ENCODE results near the gene SLAIN1.
A peak's percentile ranks its signal among the peaks of the same experiment; 100 is the strongest.

SLAIN1 gene

DNA sequence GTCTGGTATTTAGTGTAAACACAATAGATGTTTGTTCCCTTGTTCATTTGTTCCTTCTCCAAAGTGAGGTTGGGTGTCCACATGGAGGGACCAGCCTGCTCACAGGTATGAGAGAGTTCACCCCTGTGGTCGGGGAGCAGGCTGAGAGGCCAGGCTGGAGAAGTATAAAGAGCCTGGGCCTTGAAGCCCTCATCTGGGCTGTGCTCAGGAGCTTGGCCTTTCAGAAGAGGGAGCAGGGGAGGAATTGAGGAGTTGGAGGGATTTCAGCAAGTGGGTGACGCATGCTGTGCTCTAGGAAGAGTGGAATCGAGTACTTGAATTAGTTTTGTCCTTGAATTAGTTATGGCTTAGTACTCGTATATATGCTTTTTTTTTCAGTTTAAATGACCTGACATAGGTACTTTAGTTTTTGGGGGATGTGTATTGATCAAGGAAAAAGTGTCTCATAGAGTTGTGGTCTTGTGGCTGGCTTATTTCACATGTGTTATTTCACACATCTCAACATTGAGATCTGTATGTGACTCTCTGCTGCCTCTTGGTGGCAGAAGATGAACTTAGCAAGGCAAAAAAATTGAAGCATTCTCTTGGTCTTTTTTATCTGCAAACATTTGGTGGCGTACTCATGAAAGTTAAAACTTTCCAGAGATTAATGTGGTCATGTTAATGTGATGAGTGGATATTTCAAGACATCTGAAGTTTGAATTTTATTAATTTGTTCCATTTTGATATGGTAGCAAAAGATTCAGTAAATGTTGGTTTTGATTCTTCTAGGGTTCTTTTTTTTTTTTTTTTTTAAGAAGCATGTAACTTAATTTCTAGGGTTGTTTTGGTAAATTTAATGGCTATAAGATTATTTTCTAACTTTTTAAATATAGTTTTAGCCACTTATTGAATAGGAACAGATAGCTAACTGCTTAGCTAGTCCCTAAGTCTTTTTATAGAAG lies 54.3 kb downstream of the SLAIN1 start:
- DNase-seq (ENCODE audit: low spot score) = peak; percentile 89

DNA sequence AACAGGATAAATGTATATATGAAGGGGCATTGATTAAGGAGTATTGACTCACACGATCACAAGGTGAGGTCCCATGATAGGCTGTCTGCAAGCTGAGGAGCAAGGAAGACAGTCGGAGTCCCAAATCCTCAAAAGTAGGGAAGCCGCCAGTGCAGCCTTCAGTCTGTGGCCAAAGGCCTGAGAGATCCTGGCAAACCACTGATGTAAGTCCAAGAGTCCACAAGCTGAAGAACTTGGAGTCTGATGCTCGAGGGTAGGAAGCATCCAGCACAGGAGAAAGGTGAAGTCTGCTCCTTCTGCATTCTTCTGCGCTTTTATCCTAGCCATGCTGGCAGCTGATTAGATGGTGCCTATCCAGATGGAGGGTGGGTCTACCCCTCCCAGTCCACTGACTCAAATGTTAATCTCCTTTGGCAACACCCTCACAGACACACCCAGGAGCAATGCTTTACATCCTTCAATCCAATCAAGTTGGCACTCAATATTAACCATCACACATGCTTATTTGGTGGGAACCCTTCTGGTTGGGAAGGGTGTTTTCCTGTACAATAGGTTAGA lies 55.1 kb downstream of the SLAIN1 start:
- DNase-seq (ENCODE audit: low spot score) = no peak

DNA sequence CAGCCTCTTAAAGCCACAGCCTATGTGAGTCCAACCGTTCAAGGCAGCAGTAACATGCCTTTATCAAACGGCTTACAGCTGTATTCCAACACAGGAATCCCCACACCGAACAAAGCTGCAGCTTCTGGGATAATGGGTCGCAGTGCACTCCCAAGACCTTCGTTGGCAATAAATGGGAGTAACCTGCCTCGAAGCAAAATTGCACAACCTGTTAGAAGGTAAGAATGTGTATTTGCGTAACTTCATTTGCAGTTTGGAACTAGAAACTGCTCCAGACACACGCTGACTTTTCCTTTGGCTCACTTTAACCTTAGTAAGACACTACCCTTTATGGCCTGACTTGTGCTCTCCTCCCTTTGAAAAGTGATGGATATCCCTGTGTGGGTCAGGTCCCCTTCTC lies 63.4 kb downstream of the SLAIN1 start:
- no peak for DNase-seq (ENCODE audit: low spot score)

DNA sequence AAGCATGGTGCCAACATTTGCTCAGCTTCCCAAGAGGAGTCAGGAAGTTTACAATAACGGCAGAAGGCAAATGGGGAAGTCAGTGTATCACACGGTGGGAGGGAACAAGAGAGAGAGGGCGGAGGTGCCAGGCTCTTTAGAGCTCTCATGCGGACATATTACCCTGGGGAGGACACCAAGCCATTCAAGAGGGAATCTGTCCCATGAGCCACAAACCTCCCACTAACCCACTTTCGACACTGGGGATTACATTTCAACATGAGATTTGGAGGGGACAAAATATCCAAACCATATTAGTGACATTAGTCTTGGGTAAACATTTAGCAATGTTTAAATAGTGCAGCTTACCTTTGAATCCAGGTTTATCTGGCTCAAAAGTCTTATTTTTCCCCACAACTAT lies 69.9 kb downstream of the SLAIN1 start:
- no peak for DNase-seq (ENCODE audit: low spot score)

DNA sequence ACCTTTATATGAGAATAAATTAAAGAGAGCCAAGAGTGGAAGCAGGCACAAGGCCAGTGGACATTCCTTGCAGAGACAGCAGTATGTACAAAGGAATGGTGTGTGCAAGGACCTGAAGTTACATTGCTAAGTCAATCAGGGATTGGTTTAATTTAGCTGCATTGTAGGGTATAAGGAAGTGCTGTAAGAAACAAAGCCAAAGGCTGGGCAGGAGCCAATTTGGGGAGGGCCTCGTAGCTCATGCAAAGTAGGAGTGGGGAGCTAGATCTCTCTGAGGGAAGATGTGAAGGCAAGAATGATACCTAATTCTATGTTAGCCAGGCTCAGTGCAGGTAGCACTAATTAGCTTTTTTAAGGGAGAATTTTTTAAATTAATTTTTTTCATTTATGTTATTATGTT lies 76.7 kb downstream of the SLAIN1 start:
- DNase-seq (ENCODE audit: low spot score) = no peak

DNA sequence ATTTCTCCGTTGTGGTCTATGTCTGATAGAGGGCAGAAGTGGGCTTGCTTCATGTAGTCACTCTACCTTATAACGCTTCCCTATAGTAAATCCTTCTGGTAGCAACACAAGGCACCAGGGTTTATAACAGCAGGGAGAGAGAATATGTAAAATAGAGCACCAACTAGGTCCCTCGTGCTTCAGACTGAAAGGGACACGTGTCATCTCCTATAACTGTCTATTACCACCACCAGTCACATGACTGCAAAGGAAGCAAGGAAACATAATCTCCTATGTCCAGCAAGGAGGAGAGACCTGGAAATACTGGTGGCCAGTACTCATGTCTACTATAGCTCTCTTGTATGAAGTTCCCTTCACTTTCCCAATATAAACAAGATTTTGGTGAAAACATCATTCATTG lies 79.2 kb downstream of the SLAIN1 start:
- DNase-seq (ENCODE audit: low spot score) = no peak

DNA sequence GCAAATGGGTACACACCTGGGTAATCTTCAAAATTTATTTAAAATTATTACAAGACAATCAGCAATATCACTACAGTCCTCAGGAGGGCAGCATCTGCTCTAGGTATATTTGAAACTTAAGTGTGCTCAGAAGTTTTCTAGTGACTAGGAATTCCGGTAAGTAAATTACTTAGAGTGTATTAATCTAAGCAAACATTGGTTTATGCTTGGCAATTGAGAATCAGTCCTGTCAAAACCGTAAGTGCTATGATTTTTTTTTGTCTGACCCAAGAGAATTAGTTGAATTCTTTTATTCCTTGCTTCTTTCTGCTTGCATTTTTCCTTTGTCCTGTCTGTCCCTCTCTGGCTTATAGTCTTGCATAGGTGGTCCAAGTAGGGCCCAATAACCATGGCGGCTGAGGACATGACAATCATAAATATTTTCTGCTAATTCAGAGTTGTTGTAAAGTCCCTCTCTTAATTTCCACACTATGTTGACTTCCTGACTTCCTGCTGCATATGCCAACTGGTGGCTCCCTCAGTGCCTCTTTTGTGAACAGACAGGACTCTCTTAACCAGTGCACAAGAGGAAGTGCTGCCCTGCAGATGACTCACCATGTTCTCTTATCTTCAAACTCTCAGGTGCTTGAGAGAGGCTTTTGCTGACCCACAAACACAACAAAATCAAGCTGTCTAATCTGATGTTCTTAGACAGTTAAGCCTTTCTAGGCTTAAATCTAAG lies 82.2 kb downstream of the SLAIN1 start:
- peak; percentile 79 for DNase-seq (ENCODE audit: low spot score)

DNA sequence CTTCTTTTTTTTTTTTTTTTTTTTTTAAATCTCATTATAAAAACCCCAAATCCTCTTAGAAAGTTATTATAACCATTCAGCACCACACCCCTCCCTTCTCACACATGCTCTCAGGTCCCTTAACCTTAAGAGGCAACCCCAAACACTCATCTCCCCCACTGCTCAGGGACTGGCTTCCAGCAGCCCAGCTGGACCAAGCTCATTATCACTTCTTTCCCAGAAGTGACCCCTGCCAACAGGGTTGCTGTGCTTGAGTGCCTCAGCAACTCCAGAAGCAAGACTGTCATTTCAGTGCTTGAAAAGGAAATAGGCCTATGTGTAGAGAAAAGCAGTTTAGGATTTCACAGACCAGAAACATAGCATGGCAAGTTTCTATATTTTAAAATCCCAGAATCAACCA lies 84.3 kb downstream of the SLAIN1 start:
- no peak for DNase-seq (ENCODE audit: low spot score)

DNA sequence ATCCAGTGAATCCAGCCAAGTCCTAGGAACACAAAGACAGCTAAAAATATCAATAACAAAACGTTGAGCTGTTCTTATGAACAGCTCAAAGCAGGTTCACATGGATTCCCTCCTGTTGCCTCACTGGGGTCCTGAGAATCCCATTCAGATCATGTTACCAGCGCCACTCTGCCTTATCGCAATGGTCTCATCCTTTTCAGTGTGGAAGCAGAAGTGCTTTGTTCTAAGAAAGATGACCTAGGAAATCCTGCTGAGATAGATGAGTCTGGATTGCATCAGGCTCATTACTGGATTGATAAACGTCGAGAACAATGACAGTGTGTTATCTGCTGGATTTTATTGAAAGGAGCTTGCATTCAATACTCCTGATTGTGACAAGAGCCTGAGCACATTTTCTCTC lies 87.0 kb downstream of the SLAIN1 start:
- no peak for DNase-seq (ENCODE audit: low spot score)

DNA sequence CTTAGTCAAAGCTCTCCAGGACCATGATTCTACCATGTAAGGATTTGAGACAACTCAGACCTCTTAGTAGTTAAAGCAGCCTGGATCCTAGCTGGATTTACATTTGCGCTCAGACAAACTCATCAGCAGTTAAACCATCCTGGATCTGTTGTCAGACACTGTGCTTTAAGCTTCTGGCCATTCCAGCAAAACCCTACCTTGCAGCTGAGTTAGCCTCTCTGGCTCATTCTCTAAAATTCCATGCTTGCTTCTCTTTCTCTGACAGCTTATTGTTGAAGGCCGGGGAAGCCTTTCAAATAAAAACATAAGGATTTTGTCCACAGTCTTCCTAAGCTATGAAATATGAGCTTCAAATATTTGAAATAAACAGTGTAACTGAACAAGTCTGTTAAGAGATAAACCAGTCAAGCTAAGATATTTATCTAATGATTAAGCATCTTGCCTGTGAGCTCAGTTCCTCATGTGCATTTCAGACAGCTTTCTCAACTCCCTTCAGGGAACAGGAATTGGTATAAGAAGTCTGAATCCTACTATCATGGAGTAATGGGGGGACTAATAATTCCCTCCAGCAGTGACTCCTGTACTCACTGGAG lies 89.3 kb downstream of the SLAIN1 start:
- DNase-seq (ENCODE audit: low spot score) = no peak

DNA sequence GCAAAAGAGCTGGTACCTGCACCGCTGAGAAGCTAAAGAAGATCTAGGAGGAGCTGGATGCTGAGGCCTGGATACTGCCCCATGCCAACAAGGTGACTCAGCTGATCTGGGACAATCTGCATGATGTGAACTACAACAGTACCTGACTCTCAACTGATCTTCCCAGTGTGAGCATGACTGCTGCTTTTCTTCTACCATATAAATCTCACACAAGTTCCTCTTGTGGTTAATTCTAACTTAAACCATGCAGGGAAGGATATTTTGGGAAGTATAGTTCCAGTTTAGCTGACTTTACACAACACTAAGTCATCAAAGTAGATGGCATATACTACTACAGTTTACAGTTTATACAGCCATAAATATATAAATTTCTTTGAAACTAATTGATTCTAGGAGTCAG lies 91.9 kb downstream of the SLAIN1 start:
- DNase-seq (ENCODE audit: low spot score) = no peak

DNA sequence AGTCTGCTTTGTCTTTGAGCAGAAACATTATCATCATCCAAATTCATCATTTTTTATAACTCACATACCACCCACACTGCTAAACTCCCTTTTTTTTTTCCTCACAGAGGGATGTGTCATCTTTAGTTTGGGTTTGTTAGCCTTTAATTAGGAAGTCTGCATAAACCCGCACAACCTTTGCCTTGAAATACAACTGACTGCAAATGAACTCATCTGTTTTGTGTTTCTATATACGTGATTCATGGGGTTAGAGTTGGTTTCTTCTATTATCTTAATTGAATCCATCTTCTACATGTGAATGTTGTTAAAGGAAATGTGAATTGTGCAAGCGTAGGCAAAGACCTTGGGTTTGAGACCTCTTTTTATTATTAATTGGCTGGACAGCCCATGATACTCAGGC lies 102.7 kb downstream of the SLAIN1 start:
- no peak for DNase-seq (ENCODE audit: low spot score)

DNA sequence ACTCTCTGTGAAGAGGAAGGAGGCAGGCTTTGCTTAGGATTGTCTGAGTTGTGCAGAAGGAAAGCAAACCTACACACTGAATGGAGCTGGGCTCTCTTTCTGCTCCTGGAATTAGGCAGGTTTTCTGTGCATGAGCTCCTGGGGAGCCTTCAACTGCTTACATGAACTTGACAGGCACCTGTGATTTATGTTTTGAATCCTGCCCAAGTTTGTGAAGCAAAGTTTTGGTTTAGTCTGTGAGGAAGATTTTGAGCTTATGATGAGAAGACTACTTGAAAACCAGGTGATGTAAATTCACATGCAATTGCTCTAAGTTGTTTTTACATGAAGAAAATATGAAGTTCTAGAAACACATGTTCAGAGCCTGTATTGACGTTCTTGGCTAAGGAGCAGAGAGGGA lies 109.0 kb downstream of the SLAIN1 start:
- no peak for DNase-seq (ENCODE audit: low spot score)

DNA sequence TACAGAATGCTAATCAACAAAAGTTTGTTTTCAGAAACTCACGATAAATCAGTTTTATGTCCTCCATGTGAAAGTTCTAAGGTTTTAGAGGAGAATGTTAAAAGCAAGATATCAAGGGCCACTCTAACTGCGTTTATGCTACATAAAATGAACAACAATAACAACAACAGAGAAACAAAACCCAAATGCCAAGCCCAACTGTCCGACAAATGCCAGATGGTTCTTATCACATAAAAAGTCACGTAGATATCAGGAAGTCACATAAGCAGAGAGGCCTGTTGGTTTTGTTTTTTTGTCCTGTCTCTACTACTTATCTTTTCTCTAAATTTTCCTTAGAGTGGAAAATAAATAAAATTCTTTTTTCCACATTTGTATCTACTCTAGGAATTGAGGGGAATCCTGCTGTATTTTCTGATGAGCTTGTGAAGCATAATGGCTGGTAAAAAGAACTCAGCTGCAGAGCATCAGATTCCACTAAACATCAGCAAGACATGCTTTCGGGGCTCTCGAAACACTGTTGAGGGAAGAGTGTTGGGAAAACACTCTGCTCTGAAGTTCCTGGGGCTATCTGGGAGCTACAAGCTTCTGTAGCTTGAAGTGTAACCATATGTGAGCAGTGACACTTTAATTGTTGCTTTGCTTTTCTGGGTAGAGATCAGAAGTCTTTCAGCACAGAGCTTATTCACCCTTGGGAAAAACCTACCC lies 110.1 kb downstream of the SLAIN1 start:
- DNase-seq (ENCODE audit: low spot score) = no peak

DNA sequence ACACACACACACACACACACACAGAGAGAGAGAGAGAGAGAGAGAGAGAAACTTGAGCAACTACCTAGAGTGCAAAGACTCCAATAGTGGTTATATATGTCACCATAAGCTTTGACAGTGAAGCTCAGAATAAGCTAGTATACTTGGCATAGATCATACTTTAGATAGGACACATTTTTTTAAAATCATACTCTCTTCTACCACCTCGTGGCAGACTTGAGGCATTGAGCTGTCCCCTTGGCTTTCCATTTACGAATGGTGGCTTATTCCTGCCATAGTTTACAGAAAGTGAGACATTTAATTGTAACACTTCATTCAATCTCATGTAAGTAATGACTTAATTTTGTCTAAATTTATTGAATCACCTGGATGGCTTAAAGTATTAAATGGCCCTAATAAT lies 112.9 kb downstream of the SLAIN1 start:
- peak; percentile 73 for DNase-seq (ENCODE audit: low spot score)

DNA sequence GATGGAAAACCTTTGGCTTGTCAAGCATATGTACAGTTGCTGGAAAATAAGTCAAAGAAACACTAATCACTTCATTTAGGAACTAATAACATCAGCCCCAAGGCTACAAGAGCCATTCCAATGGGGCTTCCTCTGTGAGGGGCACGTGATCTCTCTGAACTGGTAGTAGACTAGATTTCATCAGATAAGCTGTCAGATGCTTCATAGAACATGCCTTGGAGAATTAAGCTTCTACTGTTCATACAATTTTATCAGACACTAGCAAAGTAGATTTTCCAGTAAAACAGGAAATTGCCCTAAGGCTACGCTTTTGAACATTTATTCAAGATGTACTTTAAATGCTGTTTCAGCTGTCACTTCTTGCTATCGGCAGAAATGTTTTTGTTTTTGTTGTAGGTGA lies 113.4 kb downstream of the SLAIN1 start:
- no peak for DNase-seq (ENCODE audit: low spot score)

DNA sequence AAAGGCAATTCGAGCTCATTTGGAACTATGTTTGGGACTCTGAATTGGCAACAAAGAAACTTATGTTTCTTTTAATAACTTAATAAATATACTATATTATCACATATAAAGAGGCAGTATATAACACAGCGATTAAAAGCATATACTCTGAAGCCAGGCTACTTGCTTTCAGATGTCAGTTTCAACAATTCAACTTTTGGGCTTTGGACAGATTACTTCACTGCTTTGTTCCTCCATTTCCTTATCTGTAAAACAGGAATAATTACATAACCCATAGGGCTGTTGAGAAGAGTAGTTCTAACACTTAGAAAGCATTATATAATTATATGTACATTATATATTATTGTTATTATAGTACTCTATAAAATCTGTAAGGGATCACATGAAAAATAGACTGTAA lies 113.9 kb downstream of the SLAIN1 start:
- no peak for DNase-seq (ENCODE audit: low spot score)

DNA sequence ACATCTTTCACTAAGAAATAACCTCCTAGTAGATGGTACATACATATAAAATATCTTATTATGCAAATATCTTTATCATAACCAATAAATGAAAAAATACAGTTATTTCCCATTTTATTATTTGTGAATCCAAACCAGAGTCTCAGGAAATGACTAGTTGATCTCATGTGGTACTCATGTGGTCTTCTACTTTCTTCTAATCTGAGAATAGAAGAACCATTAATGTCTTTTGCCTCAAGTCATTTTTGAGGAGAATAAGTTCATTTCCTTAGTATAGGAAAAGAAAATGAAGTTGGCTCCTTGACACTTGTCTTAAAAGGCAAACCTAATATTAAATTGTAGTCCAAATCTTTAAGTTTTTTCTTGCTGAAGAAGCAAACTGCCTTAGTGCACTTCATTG lies 114.5 kb downstream of the SLAIN1 start:
- no peak for DNase-seq (ENCODE audit: low spot score)

Data from NAMALWA (cell line).